Stimulated activated CD8-positive, alpha-beta memory T cell treated with anti-CD3 and anti-CD28 coated beads, Interleukin-7, amount 100 ng/mL, for 1 hour (primary cell): Measurements from ENCODE around the gene GALNT8.

ENCODE experiments used
- DNase-seq, 2 donors: peaks; one replicate each; pipeline ENCODE4 v3.0.0-alpha.2; 2020; ENCODE audit warnings: low read depth in 2 of 2

GALNT8 gene

DNA sequence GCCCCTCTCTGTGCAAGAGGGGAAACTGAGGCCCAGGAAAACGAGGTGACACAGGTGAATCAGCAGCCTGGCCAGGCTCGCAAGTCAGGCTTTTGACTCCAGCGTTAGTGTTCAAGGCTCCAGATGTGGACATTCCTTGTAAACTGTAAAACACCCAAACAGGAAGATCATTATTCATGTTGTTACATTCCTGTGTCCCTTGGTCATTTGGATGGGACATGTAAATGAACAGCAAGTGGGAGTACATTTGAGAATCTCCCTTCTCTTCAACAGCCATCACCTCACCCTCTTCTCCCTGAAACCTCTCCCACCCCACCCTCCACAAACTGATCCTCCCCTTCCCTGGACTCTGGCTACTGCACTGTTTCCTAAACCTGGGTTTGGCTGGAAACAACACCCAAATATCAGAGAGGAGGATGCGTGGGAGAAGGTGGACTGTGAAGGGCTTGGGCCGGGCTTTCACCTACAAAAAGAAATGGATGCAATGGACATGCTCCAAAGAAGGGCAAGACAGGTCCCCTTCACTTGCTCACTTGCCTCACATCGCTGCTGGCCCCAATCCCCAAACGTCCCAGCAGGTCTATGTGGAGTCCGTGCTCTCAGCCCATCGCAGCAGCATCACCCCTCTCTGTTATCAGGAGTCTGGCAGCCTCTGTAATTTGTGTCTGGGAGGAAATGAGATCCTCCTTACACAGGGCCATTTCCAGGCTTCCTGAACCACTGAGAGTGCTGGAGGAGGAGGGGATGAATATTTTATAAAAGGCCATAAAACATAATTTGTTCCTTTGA is 76.7 kb downstream of the GALNT8 start:
- no peak for DNase-seq

DNA sequence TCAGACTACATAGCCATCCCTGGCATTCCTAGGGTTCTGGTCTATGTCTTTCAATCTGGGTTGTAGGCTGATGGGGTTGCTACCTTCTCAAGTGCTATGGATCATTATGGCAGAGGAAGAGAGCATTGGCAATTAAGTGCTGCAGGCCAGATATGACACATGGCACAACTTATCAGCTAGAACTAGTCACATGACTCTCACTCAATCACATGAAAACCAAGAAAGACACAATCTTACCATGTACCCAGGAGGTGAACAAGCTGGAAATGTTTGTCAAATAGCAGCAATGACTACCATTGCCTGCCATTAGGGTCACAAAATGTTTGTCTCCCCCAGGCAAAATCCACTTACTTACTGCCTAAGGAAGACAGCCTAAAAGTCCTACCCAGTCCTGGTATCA is 80.4 kb downstream of the GALNT8 start:
- DNase-seq: no peak

DNA sequence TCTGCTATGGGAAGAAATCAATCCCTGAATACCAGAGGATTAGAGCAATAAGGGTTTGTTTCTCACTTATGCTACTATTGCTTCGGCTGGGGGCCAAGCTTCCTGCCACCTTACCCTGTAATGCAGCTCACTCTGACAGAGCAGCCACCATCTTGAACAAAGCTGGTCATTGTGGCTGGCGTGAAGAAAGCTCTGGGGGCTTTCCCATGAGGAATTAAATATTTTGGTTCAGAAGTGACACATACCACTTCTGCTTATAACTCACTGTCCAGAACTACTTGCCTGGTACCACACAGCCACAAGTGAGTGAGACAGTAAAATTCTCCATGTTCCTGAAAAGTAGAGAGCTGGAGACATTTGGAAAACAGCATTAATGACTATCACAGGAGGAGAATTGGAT is 82.6 kb downstream of the GALNT8 start:
- no peak for DNase-seq

DNA sequence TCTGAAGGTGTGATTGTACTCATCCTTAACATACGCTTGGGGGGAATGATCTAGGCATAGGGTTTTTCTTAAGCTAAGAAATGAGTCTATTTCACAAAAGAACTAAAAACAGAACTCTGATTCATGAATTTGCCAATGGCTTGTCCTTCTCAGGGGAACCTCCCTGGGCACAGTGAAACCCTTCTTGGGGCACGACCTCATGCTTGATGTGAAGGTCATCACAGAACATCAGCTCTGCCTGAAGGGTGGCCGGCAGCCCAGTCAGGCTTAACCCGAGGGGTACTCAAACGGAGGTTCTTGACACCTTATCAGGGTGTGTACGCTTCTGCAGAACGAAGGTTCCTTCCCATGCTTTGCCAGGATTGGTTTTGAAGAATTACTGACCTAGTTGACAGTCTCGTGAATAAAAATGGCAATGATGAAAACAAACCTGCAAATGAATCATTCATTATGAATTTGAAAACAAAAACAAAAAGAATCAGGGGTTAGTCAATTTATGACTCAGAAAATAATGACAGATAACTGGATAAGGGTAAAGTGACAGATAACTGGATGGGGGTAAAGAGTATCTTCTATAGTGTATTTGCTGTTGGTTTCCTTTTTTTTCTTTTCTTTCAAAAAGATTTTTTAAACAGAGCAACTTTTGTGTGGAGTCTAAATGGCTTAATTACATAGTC is 86.4 kb downstream of the GALNT8 start:
- no peak for DNase-seq

DNA sequence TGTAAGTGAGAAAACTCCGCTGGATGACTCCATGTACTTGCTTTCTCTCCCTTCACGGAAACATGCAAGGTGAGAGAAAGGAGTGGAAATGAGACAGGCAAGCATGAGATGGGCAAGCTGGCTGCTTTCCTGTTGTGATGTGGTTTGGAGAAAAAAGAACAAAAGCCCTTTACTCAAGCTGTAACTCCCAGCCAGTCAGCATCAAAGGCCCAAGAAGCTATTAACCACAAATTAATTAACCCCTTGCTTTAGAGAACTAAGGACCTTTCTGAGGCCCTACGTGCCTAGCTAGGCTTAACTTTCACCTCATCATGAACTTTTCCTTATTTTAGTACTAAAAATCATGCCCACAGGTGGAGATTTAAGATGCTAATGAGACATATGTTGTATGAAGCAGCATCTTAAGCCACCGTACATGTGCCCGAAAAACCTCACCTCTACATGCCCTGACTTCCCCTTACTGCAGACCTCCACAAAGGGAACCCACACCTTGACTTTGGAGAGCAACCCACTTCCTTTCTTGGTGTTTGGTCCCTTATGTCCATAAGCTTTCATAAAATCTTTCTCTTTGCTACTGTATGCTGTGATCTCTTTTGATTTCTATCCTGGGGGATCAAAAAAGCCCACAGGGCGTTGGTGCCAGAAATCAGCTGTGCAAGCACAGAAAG is 87.0 kb downstream of the GALNT8 start:
- DNase-seq: no peak

DNA sequence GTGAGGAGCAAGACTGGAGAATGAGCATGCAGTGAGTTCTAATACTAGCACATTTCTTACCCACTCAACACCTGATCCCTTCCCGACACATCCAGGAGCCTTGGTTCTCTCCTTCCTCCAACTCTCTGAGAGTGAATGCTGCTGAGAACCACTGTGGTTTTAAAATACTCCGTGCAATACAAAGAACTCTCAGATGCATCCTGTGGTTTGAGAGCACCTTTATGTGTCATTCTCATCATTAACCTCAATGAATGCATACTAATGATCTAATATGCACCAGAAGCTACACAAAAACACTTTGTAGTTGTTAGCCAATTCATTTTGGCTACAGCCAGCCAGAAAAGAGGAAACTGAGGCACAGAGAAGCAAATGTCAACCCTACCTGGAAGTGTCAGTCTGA is 87.6 kb downstream of the GALNT8 start:
- no peak for DNase-seq

DNA sequence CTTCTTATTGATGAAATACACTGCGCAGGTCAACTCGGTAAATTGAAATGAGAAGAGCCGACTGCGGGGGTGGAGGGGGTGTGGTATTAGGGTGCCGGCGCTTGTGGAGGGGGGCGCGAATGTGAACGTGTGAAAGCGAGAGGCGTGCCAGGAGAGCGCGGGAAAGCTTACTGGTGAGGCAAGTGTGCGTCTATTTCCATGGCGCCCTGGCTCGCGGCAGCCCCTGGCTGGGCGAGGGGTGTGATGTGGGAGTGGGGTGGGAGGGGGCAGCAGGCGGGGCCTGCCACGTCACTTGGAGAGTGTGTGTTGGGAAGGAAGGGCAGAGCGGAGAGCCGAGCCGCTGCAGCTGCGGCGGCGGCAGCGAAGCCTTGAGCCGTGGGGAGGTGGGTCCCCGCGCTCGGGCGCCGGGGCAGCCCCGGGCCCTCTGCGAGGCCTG is 88.8 kb downstream of the GALNT8 start:
- no peak for DNase-seq

DNA sequence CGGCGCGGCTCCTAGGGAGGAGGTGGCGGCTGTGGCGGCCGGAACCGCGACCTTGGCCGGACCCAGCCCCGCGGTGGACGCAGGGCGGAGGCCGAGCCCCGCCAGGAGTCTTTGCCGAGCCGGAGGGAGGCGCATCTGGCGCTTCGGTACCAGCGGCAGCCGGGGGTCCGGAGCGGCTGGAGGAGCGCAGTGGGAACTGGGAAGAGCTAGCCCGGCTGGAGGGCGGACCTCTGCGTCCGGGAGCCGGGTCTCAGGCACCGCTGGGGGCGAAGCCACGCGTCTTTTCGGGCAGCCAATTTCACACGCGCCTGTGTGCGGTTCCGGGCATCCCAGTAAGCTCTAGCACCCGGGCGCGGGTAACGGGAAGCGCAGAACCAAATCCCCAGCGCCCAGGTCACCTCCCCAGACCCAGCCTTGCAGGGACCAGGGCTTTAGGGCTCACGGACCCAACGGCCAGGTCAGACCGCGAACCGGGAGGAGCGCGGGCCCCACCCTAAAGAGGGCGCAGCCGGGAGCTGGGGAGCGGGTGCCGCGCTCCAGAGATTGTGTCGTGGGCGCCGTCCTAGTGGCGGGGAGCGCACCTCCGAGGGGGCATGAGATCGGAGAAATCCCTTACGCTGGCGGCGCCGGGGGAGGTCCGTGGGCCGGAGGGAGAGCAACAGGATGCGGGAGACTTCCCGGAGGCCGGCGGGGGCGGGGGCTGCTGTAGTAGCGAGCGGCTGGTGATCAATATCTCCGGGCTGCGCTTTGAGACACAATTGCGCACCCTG is 89.4 kb downstream of the GALNT8 start:
- no peak for DNase-seq

DNA sequence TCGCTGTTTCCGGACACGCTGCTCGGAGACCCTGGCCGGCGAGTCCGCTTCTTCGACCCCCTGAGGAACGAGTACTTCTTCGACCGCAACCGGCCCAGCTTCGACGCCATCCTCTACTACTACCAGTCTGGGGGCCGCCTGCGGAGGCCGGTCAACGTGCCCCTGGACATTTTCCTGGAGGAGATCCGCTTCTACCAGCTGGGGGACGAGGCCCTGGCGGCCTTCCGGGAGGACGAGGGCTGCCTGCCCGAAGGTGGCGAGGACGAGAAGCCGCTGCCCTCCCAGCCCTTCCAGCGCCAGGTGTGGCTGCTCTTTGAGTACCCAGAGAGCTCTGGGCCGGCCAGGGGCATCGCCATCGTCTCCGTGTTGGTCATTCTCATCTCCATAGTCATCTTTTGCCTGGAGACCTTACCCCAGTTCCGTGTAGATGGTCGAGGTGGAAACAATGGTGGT is 90.0 kb downstream of the GALNT8 start:
- DNase-seq: no peak

DNA sequence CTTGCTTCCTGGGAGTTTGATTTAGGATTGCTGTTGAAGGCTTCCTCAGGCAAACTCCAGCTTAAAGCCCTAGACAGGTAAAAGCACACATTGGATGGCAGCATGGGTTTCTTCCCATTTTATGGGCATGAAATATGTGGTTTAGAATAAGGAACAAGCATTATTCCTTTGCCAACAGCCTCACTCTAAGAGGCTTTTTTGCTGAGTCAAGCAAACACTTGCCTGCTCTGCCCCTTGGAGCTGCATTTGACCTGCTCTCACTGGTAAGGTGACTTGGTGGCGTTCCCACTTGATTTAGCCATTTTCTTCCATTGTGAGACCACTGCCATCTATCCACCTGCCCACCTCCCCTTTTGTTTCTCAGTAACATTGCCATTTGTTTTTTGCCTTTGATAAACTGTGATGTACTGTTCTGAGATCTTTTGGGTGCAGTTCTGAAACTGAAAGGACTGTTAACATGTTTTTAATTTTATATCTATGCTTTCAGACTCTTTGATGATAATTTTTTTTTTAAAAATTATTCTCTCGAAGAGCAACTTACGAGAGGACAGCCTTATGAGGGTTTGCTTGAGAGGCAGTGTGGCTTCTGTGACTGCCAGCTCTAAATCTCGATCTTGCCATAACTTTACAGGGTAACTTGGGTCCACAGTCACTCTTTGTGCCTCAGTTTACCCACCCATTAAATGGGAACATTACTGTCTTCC is 92.6 kb downstream of the GALNT8 start:
- no peak for DNase-seq

DNA sequence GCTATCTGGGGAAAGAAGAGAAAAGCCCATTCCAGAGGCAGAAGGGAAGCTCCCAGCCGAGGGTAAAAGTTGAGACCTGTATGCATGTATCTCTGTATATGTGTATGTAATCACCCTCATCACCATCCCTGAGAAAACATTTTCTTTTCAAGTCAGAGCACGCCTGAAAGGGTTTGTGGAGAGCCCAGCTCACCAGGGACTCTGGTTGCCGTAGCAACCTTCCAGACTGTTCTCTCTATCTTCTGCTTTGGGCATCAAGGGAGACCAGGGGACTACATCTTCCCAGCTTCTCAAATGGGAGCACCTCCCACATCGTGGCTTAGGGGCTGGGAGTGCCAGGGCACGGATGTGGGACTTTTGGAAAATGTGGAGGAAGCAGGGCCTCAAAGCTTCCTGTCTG is 93.5 kb downstream of the GALNT8 start:
- no peak for DNase-seq

DNA sequence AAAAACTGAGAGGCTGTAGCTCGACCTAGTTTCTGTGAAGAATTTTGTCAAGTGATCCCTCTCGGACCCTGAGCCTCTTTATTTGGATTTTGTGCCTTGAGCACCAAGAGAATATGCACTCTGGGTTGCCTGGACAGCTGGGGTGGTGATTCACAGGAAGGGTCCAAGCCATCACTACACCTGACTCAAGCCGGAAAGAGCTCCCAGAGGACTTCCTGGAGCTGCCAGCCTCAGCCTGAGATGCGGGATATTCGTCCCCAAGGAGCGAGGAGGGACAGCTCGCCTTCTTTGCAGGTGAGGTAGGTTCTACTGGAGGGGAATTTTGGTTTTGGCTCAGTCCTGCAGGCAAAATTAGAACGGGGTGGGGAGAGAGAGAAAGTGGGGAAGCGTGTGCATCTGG is 94.3 kb downstream of the GALNT8 start:
- DNase-seq: no peak

DNA sequence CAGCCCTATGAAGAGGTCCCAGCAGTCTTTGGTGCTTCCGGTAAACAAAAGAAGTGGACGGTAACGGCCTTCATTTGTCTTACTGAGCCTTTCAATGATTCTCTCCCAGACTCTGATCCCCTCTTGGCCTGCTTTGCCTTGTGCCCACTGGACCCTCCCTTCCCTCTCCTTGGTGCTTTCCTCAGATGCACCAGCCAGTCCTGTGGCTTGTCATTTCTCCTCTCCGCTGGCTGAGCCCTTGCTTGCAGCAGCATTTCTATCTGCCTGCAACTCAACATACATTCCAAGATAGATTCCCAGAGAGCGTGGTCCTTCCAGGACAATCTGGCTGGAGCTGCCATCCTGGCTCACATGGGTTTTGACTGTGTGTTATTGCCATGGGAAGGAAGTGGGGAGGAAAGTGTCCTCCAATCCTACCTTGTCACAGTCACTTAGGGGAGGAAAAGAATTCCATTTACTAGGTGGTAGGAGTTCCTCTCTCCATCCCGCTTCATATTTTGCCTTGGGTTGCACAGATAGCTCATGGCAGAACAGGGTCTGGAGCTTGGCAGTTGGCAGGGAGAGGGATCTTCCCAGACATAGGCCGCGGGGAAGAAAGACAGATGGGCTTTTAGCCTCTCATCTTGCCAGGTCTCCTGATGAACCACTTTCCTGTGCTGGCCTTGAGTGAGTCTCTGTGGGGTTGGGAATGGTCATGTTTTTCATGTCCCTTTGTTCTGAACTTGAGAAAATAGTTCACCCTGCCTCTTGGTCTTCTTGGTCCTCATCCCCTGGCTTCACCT is 96.7 kb downstream of the GALNT8 start:
- DNase-seq: no peak

DNA sequence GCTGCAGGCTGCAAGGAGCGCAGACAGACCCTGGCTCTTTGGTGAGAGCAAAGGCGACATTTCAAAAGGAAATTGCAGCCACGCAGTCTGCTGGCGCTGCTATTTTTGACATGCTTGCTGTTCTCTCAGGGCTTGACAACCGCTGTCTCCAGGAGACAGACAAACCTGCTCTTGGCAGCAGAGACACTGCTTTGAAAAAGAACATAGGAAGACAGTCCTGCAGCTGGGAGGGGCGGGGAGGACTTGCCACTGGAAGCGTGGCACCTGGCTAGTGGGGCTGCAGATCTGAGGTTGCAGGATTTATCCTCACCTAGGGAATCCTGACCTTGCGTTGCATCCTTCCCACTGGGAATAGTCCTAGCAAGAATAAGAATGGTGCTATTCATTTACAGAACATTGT is 97.7 kb downstream of the GALNT8 start:
- DNase-seq: no peak

DNA sequence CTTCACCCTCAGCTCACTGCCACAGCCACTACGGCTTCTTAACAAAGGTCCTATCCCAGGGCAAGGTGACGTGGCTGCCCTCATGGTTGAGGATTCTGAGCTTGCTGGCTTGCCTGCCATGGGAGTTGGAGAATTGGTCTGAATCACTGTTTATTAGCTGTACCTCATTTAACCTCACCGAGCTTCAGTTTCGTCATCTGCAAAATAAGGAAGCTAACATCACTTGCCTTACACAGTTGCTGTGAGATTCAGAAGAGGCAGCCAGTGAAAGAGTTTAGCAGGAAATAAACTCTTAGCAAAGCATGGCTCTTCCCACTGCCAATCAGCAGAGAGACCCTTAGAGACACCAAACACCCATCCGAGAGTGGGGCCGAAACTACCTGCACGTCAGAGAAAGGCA is 99.5 kb downstream of the GALNT8 start:
- DNase-seq: no peak

DNA sequence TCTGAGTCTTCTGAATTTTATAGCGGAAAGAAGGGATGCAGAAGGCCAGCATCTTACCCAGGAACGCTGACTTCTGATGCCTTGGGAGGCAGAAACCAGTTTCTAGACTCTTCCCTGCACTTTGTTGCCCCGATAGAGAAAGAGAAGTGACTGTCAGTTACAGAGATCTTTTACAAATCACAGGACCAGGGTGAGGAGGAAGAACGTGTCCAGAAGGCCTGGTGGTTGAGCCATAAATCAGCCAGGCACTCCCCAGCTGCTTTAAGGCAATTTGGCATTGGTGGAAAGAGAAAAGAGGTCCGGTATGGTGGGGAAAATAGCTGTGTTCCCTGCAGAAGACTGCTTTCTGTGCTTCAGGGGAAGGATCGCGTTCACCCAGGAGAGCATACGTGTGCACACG is 100.8 kb downstream of the GALNT8 start:
- DNase-seq: no peak
